Skeletal muscle tissue (tissue), 4 donors: ENCODE measurements around the gene KLRG1. TPM values are rescaled to one million over a fixed set of nuclear protein-coding genes. Genes with fewer than 3 reads are reported as not detected.

Source experiments
- H3K27ac ChIP-seq: one replicate; pipeline ENCODE4 v1.7.0; 2013; ENCODE audit warnings: mild to moderate bottlenecking, low read depth, low read length, inconsistent platforms
- H3K27me3 ChIP-seq, 3 donors: one replicate each; pipeline ENCODE4 v1.7.0; 2013; ENCODE audit warnings: low read length in 3 of 3; ENCODE audit not compliant: control insufficient read depth in 3 of 3, insufficient read depth in 3 of 3
- H3K36me3 ChIP-seq, 3 donors: one replicate each; pipeline ENCODE4 v1.7.0; 2013; ENCODE audit warnings: low read length in 3 of 3; ENCODE audit not compliant: control insufficient read depth in 3 of 3, insufficient read depth in 3 of 3
- H3K4me1 ChIP-seq, 3 donors: one replicate each; pipeline ENCODE4 v1.7.0; 2013; ENCODE audit warnings: low read length in 3 of 3, mild to moderate bottlenecking in 3 of 3; ENCODE audit not compliant: control insufficient read depth in 3 of 3, insufficient read depth in 3 of 3
- H3K4me3 ChIP-seq, 3 donors: one replicate each; pipeline ENCODE4 v1.7.0; 2013; ENCODE audit warnings: low read length in 3 of 3
- H3K9ac ChIP-seq, 3 donors: one replicate each; pipeline ENCODE4 v1.7.0; 2013; ENCODE audit warnings: low read length in 3 of 3, mild to moderate bottlenecking in 3 of 3, moderate library complexity in 2 of 3, low read depth in 1 of 3
- H3K9me3 ChIP-seq, 3 donors: one replicate each; pipeline ENCODE4 v1.7.0; 2013; ENCODE audit warnings: low read length in 3 of 3; ENCODE audit not compliant: control insufficient read depth in 3 of 3
- total RNA-seq: library from RNA; depleted of rRNA; stranded (reverse); fragments of >200 nt; gene quantifications from one replicate; pipeline ENCODE4 v1.2.3, GENCODE V29; 2014
- donor health status: Osteomylitis.

Gene KLRG1
- total RNA-seq, 1 donor from 2014 or later: 3.7 TPM

- Histone ChIP-seq H3K27me3 (no peaks in the 10 kb centered on the region), H3K4me3 (no peak overlapping the region), H3K36me3 (peaks cover 0 to 2% (median 0%) of the 10 kb centered on the region in 3 donors), H3K9ac (no peak overlapping the region), H3K4me1 (no peaks in the 10 kb centered on the region), H3K9me3 (peaks cover 0 to 4% (median 2%) of the 10 kb centered on the region in 3 donors), H3K27ac (no peak overlapping the region)
Observed at GRCh38 chr12:8970432-8970831, 18.9 kb upstream of the KLRG1 start.

- Histone ChIP-seq H3K9me3 (peaks cover 6 to 7% (median 7%) of the 10 kb centered on the region in 3 donors), H3K4me1 (no peaks in the 10 kb centered on the region), H3K36me3 (peaks cover 4 to 5% (median 5%) of the 10 kb centered on the region in 3 donors), H3K4me3 (peak overlapping the region in 1 of 3 donors; percentile 41), H3K27me3 (no peaks in the 10 kb centered on the region), H3K27ac (no peak overlapping the region), H3K9ac (no peak overlapping the region)
Observed at GRCh38 chr12:8980137-8980536, 9.2 kb upstream of the KLRG1 start.

- Histone ChIP-seq H3K9ac (no peak overlapping the region), H3K27ac (no peak overlapping the region), H3K36me3 (peaks cover 4 to 5% (median 5%) of the 10 kb centered on the region in 3 donors), H3K4me3 (no peak overlapping the region), H3K9me3 (peaks cover 5 to 7% (median 6%) of the 10 kb centered on the region in 3 donors), H3K4me1 (no peaks in the 10 kb centered on the region), H3K27me3 (no peaks in the 10 kb centered on the region)
Observed at GRCh38 chr12:8985213-8985754, 4.1 kb upstream of the KLRG1 start.

- no peak overlapping the region for H3K9ac ChIP-seq
- no peaks in the 10 kb centered on the region for H3K27me3 ChIP-seq
- no peaks in the 10 kb centered on the region for H3K9me3 ChIP-seq
- H3K36me3 ChIP-seq: no peaks in the 10 kb centered on the region
- no peaks in the 10 kb centered on the region for H3K4me1 ChIP-seq
- H3K4me3 ChIP-seq: no peak overlapping the region
- H3K27ac ChIP-seq: no peak overlapping the region
Observed at GRCh38 chr12:8987163-8987562, 2.2 kb upstream of the KLRG1 start.

- H3K4me1 ChIP-seq: no peaks in the 10 kb centered on the region
- H3K27ac ChIP-seq: no peak overlapping the region
- no peak overlapping the region for H3K4me3 ChIP-seq
- no peaks in the 10 kb centered on the region for H3K36me3 ChIP-seq
- no peak overlapping the region for H3K9ac ChIP-seq
- H3K27me3 ChIP-seq: no peaks in the 10 kb centered on the region
- no peaks in the 10 kb centered on the region for H3K9me3 ChIP-seq
Observed at GRCh38 chr12:8987685-8988084, 1.7 kb upstream of the KLRG1 start.

- no peaks in the 10 kb centered on the region for H3K4me1 ChIP-seq
- H3K9me3 ChIP-seq: no peaks in the 10 kb centered on the region
- no peaks in the 10 kb centered on the region for H3K36me3 ChIP-seq
- H3K27me3 ChIP-seq: no peaks in the 10 kb centered on the region
- H3K9ac ChIP-seq: no peak overlapping the region
- H3K27ac ChIP-seq: no peak overlapping the region
- H3K4me3 ChIP-seq: no peak overlapping the region
Observed at GRCh38 chr12:8991371-8992345, 2.3 kb downstream of the KLRG1 start.

GRCh38 chr12:8993827-8994226 is 4.5 kb downstream of the KLRG1 start:
- Histone ChIP-seq H3K9ac (no peak overlapping the region), H3K4me3 (no peak overlapping the region), H3K4me1 (no peaks in the 10 kb centered on the region), H3K27me3 (no peaks in the 10 kb centered on the region), H3K36me3 (no peaks in the 10 kb centered on the region), H3K9me3 (no peaks in the 10 kb centered on the region), H3K27ac (no peak overlapping the region)

GRCh38 chr12:8995021-8995775 is 5.9 kb downstream of the KLRG1 start:
- H3K9ac ChIP-seq: no peak overlapping the region
- no peaks in the 10 kb centered on the region for H3K4me1 ChIP-seq
- H3K27me3 ChIP-seq: no peaks in the 10 kb centered on the region
- no peaks in the 10 kb centered on the region for H3K9me3 ChIP-seq
- H3K36me3 ChIP-seq: no peaks in the 10 kb centered on the region
- no peak overlapping the region for H3K4me3 ChIP-seq
- H3K27ac ChIP-seq: no peak overlapping the region

GRCh38 chr12:8996682-8997405 is 7.5 kb downstream of the KLRG1 start:
- Histone ChIP-seq H3K27me3 (no peaks in the 10 kb centered on the region), H3K27ac (no peak overlapping the region), H3K9me3 (no peaks in the 10 kb centered on the region), H3K4me3 (no peak overlapping the region), H3K36me3 (no peaks in the 10 kb centered on the region), H3K9ac (no peak overlapping the region), H3K4me1 (no peaks in the 10 kb centered on the region)
